ENCODE measurements around the gene ZAR1L.

ZAR1L gene

DNA sequence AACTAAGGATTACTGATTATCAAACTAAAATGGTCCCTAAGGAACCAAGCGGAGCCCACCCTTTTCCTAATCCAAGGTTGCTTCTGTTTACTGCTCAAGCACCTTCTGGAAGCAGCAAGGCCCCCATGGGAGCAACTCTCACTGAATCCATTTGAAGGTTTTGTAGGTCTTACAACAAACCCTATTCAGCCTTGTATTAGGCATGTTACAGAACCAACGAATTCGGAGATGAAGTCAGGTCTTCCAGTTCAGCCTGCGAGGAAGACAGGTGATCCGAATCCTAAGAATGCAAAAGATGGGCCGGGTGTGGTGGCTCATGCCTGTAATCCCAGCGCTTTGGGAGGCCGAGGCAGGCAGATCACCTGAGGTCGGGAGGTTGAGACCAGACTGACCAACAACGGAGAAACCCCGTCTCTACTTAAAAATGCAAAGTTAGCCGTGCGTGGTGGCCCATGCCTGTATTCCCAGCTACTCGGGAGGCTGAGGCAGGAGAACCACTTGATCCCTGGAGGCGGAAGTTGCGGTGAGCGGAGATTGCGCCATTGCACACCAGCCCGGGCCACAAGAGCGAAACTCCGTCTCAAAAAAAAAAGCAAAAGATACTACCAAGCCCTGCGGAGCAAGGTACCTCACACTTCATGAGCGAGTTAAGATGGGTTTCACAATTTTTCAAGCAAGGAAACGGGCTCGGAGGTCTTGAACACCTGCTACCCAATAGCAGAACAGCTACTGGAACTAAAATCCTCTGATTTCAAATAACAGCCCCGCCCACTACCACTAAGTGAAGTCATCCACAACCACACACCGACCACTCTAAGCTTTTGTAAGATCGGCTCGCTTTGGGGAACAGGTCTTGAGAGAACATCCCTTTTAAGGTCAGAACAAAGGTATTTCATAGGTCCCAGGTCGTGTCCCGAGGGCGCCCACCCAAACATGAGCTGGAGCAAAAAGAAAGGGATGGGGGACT is 609 bp downstream of the ZAR1L start:
- Mint-ChIP-seq H3K4me1 (ENCODE audit: low read depth) (peaks cover 13% of the 10 kb centered on the region), H3K4me3 (peak overlapping the region; percentile 91), H3K9me3 (ENCODE audit: low read depth) (no peaks in the 10 kb centered on the region), H3K27ac (peak overlapping the region; percentile 98), H3K27me3 (no peaks in the 10 kb centered on the region), H3K36me3 (peaks cover 3% of the 10 kb centered on the region)

- no peak overlapping the region for H3K4me3 Mint-ChIP-seq
- no peak overlapping the region for H3K27ac Mint-ChIP-seq
- H3K4me1 Mint-ChIP-seq (ENCODE audit: low read depth) = peaks cover 18% of the 10 kb centered on the region
- H3K27me3 Mint-ChIP-seq = no peaks in the 10 kb centered on the region
- H3K36me3 Mint-ChIP-seq = no peaks in the 10 kb centered on the region
- H3K9me3 Mint-ChIP-seq (ENCODE audit: low read depth) = no peaks in the 10 kb centered on the region
These were observed 3.8 kb downstream of the ZAR1L start for GRCh38 chr13:32311188-32311897.

GRCh38 chr13:32310134-32310706 is 4.9 kb downstream of the ZAR1L start:
- no peak overlapping the region for H3K4me3 Mint-ChIP-seq
- H3K36me3 Mint-ChIP-seq = no peaks in the 10 kb centered on the region

GRCh38 chr13:32309312-32310133 is 5.6 kb downstream of the ZAR1L start:
- H3K36me3 Mint-ChIP-seq = no peaks in the 10 kb centered on the region
- no peak overlapping the region for H3K4me3 Mint-ChIP-seq
- H3K27me3 Mint-ChIP-seq = no peaks in the 10 kb centered on the region
- H3K4me1 Mint-ChIP-seq (ENCODE audit: low read depth) = peaks cover 10% of the 10 kb centered on the region
- no peaks in the 10 kb centered on the region for H3K9me3 Mint-ChIP-seq (ENCODE audit: low read depth)
- H3K27ac Mint-ChIP-seq = no peak overlapping the region

More at GRCh38 chr13:32310134-32310706, 4.9 kb downstream of the ZAR1L start:
- no peak overlapping the region for H3K27ac Mint-ChIP-seq
- no peaks in the 10 kb centered on the region for H3K9me3 Mint-ChIP-seq (ENCODE audit: low read depth)
- peaks cover 15% of the 10 kb centered on the region for H3K4me1 Mint-ChIP-seq (ENCODE audit: low read depth)
- H3K27me3 Mint-ChIP-seq = no peaks in the 10 kb centered on the region

DNA sequence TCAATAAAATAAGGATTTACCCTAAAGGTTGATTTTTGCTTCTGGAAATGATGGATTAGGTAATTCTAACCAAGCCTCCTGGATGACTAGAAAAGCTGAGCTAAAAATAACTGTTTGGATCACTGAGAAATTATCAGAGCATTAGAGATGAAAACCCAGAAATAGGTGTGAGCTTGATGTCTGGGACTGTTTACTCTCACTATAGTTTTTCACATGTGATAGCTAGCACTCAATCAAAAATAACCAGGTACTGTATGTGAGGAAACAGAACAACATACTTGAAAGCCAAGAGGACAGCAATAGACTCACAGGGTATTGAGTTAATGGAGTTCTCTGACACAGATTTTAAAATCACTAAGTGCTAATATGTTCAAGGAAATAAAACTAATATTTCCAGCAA is 9.5 kb downstream of the ZAR1L start:
- Mint-ChIP-seq H3K36me3 (no peaks in the 10 kb centered on the region), H3K4me1 (ENCODE audit: low read depth) (peaks cover 10% of the 10 kb centered on the region), H3K4me3 (no peak overlapping the region), H3K9me3 (ENCODE audit: low read depth) (no peaks in the 10 kb centered on the region), H3K27ac (no peak overlapping the region), H3K27me3 (peaks cover 2% of the 10 kb centered on the region)

DNA sequence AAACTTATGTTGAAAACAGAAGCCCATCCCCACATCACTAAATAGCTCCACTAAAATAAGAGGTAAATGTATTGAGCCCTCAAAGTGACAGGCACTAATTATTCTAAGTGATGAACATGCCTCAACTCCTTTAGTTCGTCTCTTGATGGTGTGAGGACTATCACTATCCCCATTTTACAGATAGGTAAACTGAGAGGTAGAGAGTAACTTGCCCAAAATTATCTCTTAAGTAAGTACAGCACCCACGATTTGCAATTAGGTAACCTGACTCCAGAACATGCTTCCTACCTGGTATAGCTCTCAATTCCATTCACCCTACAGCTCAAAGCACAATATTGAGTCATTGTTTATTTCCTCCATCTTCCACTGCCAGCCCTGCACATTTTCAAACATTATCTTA is 12.7 kb downstream of the ZAR1L start:
- Mint-ChIP-seq H3K4me3 (no peak overlapping the region), H3K4me1 (ENCODE audit: low read depth) (no peaks in the 10 kb centered on the region), H3K36me3 (no peaks in the 10 kb centered on the region), H3K27ac (no peak overlapping the region), H3K9me3 (ENCODE audit: low read depth) (no peaks in the 10 kb centered on the region), H3K27me3 (peaks cover 13% of the 10 kb centered on the region)

- H3K27me3 Mint-ChIP-seq = peaks cover 16% of the 10 kb centered on the region
These were observed 14.2 kb downstream of the ZAR1L start for GRCh38 chr13:32300920-32301319.

DNA sequence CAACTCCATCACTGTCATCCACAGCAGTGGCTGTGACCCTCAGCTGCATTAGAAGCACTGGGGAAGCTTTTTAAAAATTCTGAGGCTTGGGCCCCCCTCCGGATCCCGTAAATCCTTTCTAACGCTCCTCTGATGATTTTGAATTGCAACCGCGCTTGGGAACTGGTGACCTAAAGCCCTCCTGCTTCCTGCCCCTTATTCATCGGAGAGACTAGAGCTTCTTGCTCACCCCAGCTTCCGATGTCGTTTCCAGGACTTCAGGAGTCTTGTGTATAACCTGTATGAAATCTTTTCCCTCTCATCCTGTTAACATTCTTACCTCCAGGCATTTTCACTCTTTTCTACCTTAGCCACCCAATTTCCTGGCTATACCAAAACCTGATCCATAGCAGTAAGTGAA is 14.8 kb downstream of the ZAR1L start:
- Mint-ChIP-seq H3K4me3 (no peak overlapping the region), H3K9me3 (ENCODE audit: low read depth) (no peaks in the 10 kb centered on the region), H3K4me1 (ENCODE audit: low read depth) (no peaks in the 10 kb centered on the region)

More at GRCh38 chr13:32300920-32301319, 14.2 kb downstream of the ZAR1L start:
- Mint-ChIP-seq H3K27ac (no peak overlapping the region), H3K4me3 (no peak overlapping the region), H3K36me3 (no peaks in the 10 kb centered on the region), H3K9me3 (ENCODE audit: low read depth) (no peaks in the 10 kb centered on the region), H3K4me1 (ENCODE audit: low read depth) (no peaks in the 10 kb centered on the region)

DNA sequence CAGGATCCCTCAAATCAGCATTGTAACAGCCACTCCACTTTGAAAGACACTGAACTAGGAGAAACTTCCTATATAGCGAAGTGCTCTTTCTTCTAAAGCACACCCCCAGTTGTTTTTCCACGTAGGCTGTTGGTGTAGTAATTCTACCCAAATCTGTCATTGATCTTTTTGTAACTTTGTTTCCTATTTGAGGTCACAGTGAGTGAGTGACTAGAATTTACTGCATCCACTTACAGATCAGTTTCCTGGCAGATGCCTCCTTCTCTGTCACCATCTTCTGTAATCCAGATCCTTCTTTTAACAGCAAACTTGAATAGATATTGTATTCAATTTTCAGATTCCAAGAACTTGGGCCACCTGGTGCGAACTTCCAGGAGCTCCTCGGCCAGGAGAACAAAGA is 15.3 kb downstream of the ZAR1L start:
- H3K9me3 Mint-ChIP-seq (ENCODE audit: low read depth) = no peaks in the 10 kb centered on the region
- no peak overlapping the region for H3K27ac Mint-ChIP-seq
- peaks cover 16% of the 10 kb centered on the region for H3K27me3 Mint-ChIP-seq
- H3K4me3 Mint-ChIP-seq = no peak overlapping the region
- H3K36me3 Mint-ChIP-seq = no peaks in the 10 kb centered on the region
- no peaks in the 10 kb centered on the region for H3K4me1 Mint-ChIP-seq (ENCODE audit: low read depth)

More for the DNA sequence above, 14.8 kb downstream of the ZAR1L start:
- Mint-ChIP-seq H3K27ac (no peak overlapping the region), H3K36me3 (no peaks in the 10 kb centered on the region), H3K27me3 (peaks cover 16% of the 10 kb centered on the region)

- Mint-ChIP-seq H3K36me3 (no peaks in the 10 kb centered on the region), H3K27me3 (peaks cover 14% of the 10 kb centered on the region), H3K4me1 (ENCODE audit: low read depth) (no peaks in the 10 kb centered on the region), H3K27ac (no peak overlapping the region), H3K9me3 (ENCODE audit: low read depth) (no peaks in the 10 kb centered on the region), H3K4me3 (no peak overlapping the region)
These were observed 16.5 kb downstream of the ZAR1L start for GRCh38 chr13:32298695-32299094.

GRCh38 chr13:32297206-32297605 is 18.0 kb downstream of the ZAR1L start:
- Mint-ChIP-seq H3K36me3 (no peaks in the 10 kb centered on the region), H3K4me1 (ENCODE audit: low read depth) (no peaks in the 10 kb centered on the region), H3K9me3 (ENCODE audit: low read depth) (no peaks in the 10 kb centered on the region), H3K27me3 (peaks cover 14% of the 10 kb centered on the region), H3K4me3 (no peak overlapping the region), H3K27ac (no peak overlapping the region)

DNA sequence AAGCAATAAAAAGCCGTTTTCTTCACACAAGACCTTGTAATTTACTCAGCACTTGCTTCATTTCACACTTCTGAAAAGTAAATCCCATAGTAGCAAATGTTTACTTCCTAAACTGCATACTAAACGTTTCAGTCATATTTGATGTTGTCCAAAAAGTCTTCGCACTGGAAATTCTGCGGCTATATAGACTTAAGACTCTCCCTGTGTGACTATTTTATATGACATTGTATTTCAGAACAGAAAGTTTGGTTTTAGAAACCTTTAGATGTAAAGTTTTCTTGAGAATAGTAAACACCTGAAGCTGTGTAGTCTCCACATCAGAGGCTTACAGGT is 29.6 kb downstream of the ZAR1L start:
- H3K27ac Mint-ChIP-seq = no peak overlapping the region
- H3K4me1 Mint-ChIP-seq (ENCODE audit: low read depth) = no peaks in the 10 kb centered on the region
- no peaks in the 10 kb centered on the region for H3K27me3 Mint-ChIP-seq
- H3K9me3 Mint-ChIP-seq (ENCODE audit: low read depth) = no peaks in the 10 kb centered on the region
- H3K4me3 Mint-ChIP-seq = no peak overlapping the region
- H3K36me3 Mint-ChIP-seq = no peaks in the 10 kb centered on the region

- Mint-ChIP-seq H3K27me3 (no peaks in the 10 kb centered on the region), H3K4me3 (no peak overlapping the region), H3K36me3 (no peaks in the 10 kb centered on the region), H3K27ac (no peak overlapping the region), H3K4me1 (ENCODE audit: low read depth) (no peaks in the 10 kb centered on the region), H3K9me3 (ENCODE audit: low read depth) (no peaks in the 10 kb centered on the region)
These were observed 30.1 kb downstream of the ZAR1L start for GRCh38 chr13:32284927-32285632.

DNA sequence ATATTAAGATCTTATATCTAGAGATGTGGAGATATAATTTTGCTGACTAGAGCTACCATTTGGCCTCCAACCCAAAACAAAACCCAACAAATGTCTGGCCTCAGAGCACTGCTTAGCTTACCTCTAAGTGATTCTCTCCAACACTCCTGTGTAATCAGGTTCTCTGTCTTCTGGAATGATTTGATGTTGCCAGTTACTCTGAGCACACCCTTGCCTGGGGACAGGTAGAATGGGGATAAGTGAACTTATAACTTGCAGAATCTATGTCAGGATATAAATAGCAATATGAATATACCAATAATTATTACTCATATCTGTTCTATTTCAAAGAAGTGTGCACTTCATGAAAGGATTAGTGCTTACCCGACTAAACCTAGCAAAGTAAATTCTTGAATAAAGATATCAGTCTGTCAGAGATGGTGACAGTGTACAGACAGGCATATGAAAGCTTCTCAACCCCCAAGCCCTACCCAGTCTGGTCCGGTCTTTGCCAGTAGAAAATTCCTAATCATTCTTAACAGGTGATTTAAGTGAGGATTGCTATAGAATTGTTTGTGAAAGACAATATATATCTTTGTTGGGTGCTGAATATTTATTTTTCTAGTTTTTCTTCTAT is 33.0 kb downstream of the ZAR1L start:
- no peak overlapping the region for H3K27ac Mint-ChIP-seq
- no peaks in the 10 kb centered on the region for H3K36me3 Mint-ChIP-seq
- H3K4me3 Mint-ChIP-seq = no peak overlapping the region
- no peaks in the 10 kb centered on the region for H3K9me3 Mint-ChIP-seq (ENCODE audit: low read depth)
- no peaks in the 10 kb centered on the region for H3K27me3 Mint-ChIP-seq
- no peaks in the 10 kb centered on the region for H3K4me1 Mint-ChIP-seq (ENCODE audit: low read depth)
